ENCODE measurements around the gene IL36B.
"Not testable (repeated sequence)": the region's sequence is repeated elsewhere in the genome, so short reads cannot be mapped to it uniquely, and the experiment has no call there.

The IL36B gene

DNA sequence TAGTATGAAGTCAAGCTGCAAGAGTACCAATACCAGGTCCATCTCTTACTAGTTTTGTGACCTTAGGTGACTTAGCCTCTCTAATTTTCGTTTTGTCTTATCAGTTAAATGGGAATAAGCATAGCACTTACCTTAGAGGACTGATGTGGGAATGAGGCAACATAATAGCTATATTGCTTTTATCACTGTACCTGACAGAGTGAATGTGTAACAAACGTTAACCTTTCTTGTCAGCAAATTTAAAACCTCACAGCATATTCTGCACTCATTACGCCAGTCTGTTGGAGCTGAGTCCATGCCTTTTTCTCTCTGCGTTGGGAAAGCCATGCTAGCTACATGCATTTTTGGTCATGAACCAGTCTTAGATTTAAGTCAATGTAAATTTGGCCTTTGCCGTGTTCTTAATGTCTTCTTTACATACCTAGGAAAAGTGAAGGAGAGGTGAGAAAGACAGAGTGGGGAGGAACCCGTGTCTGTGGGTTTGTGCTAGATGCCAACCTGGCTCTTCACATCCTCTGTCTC, at the start of gene IL36B:
Gene IL36B, minus strand, starts transcription at position 472 of the 522 bp plus-strand sequence.
- no peak for DNase-seq

DNA sequence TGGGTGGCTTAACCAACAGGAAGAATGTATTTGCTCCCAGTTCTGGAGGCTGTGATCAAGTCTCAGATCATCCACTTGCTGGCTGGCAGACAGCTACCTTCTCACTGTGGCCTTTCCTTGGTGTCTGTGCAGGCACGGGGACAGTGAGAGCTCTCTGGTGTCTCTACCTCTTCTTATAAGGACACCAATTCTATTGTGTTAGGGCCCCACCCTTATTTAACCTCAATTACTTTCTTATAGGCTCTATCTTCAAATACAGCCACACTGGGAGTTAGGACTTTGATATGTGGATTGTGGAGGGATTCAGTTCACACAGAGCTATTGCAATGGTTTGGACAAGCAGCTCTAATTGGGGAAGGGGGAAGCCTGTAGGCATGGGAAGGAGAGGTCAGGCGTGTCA, 49.5 kb upstream of the IL36B start:
- no peak for DNase-seq

DNA sequence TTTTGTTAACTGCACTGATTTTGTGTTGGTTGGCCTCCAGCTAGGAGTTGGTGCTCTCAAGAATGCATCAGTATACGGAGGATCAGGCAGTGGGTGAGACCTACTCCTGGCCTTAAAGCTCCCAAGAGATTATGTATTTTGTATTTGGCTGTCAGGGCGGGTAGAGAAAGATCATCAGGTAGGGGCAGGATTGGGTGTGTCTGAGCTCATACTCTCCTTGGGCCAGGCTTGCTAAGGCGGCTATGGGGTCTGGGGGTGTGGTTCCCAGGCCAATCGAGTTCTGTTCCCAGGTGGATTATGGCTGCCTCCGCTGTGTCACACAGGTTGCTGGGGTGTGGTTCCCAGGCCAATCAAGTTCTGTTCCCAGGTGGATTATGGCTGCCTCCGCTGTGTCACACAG, 45.9 kb upstream of the IL36B start:
- no peak for DNase-seq

- no peak for DNase-seq
Observed at GRCh38 chr2:113098041-113098440, 45.4 kb upstream of the IL36B start.

DNA sequence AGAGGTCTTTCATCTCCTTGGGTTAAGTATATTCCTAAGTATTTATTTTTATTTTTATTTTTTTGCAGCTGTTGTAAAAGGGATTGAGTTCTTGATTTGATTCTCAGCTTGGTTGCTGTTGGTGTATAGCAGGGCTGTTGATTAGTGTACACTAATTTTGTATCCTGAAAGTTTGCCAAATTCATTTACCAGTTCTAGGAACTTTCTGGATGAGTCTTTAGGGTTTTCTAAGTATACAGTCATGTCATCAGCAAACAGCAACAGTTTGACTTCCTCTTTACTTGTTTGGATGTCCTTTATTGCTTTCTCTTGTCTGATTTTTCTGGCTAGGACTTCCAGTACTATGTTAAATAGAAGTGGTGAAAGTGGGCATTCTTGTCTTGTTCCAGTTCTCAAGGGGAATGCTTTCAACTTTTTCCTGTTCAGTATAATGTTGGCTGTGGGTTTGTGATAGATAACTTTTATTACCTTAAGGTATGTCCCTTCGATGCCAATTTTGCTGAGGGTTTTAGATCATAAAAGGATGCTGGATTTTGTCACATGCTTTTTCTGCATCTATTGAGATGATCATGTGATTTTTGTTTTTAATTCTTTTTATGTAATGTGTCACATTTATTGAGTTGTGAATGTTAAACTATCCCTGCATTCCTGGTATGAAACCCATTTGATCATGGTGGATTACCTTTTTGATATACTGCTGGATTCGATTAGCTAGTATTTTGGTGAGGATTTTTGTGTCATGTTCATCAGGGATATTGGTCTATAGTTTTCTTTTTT, 44.4 kb upstream of the IL36B start:
- not testable (repeated sequence) for DNase-seq

DNA sequence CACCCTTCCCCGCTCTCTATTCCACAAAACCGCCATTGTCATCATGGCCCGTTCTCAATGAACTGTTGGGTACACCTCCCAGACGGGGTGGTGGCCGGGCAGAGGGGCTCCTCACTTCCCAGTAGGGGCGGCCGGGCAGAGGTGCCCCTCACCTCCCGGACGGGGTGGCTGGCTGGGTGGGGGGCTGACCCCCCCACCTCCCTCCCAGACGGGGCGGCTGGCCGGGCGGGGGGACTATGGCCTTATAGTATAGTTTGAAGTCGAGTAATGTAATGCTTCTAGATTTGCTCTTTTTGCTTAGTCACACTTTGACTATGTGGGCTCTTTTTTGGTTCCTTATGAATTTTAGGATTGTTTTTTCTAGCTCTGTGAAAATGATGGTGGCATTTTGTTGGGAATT, 43.6 kb upstream of the IL36B start:
- DNase-seq, result not testable (repeated sequence)

DNA sequence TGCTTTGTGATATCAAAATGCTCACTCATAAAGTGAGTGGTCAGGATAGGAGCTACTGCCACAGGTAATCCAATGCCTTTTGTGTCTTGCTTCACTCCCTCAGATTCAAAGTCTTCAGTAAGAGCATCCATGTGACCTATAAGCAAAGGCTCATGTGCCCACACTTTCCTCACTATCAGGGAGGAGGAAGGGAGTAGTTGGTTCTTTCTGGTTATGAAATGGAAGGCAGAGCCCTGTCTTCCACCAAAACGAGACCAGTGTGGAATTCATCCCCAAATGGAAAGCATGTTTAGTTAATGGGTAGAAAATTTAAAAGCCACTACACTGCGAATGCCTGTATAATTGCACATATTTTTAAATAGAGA, 40.9 kb upstream of the IL36B start:
- no peak for DNase-seq

GRCh38 chr2:113092864-113093612, 40.4 kb upstream of the IL36B start:
- no peak for DNase-seq

GRCh38 chr2:113091231-113091896, 38.7 kb upstream of the IL36B start:
- DNase-seq, result no peak

DNA sequence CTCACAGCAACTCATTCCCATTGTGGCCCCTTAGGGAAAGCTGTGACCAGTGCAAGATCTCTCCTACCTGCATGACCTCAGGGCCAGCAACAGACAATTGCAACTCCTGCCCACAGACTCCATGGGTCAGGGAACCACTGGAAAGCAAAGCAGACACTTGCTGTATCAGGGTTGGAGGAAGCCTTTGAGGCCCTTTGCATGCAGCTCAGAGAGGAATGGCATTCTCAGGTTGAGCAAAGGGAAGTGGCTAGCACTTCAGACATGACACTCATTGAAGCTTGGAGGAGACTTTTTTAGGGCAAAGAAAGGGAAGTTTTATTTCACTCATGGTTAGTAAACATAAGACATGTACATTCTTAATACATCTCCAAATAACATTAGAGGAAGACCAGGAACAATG, 37.2 kb upstream of the IL36B start:
- DNase-seq, result no peak

GRCh38 chr2:113088213-113088992, 35.7 kb upstream of the IL36B start:
- DNase-seq, result no peak

GRCh38 chr2:113085542-113085941, 32.9 kb upstream of the IL36B start:
- no peak for DNase-seq

DNA sequence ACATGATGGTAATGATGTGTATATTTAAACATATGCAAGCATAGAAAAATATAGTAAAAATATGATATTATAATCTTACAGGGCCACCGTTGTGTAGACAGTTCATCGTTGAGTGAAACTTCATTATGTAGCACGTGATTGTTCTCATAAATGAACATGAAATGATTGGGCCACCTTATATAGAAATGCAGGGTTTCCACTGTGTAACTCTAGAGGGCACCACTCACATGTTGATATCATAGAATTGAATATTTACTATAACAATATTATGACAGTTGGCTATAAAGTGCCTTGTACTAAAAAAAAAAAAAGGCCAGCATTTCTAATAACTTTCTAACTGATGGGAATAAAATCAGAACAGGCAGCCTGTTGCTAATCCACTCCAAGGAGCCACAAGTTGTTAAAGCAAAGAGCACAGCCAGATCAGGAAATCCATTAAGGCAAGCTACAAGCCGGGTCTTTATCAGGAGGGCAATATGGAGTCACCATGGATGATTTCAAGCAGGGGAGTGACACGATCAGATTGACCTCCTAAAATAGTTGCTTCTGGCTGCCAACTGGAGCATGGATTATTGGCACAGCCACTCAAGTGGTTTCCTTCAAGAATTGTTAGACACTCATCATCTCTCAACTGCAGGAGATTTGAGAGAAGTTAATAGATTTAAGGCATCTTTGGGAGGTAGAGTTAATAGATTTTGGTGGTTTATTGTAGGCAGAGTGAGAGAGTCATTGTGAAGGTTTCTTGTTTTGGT, 31.8 kb upstream of the IL36B start:
- DNase-seq, result no peak

DNA sequence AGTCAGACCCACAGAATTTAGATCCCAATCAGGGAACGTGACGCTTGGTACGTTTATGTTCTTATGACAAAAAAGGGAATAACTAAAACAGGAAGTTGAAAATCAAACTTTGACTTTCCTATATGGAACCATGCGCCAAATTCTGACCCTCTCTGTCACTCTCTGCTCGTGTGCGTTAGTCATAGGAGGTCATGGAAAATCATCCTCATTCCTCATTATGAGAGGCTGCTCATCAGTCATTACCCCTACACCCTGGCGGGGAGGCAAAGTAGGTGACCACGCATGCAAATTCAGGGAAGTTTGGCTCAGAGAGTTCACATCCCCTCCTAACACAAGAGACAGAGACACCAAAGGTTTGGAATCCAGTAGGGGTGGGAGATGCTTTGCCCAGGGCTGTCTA, 30.6 kb upstream of the IL36B start:
- DNase-seq, result no peak

- DNase-seq, result no peak
Observed at GRCh38 chr2:113081488-113082210, 29.0 kb upstream of the IL36B start.

GRCh38 chr2:113080134-113080533, 27.5 kb upstream of the IL36B start:
- no peak for DNase-seq

GRCh38 chr2:113079131-113079530, 26.5 kb upstream of the IL36B start:
- DNase-seq, result no peak

DNA sequence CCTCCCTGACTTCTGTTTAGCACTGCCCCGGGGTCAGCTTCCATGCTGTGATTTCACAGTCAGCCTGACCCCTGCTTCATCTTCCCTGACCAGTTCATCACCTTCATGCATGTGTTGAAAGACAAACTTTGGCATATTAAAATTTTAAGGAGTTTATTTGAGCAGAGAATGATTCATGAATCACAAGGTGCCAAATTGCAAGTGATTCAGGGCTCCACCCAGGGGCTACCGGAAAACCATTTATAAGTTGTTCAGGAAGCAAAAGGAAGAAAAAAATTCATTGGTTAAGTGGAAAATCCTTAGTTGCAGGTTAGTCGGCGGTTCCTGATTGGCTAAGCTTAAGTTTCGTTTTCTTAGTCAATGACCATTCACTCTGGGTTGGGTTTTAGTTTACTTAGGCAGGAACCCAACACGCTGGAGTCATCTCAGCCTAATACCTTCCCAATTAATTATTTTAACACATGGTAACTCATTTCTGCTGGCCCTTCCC, 25.7 kb upstream of the IL36B start:
- no peak for DNase-seq

DNA sequence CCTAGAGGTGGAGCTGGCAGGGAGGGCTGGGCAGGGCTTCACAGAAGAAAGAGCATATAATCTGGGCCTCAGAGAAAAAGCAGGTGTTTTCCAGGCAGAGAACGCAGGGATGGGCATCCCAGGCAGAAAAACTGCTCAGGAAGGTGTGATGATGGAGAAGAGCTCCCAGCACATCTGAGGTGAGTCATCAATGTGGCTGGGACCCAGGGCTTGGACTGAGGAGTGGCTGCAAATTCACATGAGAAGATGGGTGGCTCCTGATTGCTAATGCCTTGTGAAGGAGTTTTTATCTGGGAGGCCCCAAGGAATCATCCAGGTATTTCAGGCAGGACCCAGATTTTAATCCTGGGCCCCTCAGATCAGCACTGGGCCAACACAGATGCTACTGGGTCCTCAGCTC, 25.3 kb upstream of the IL36B start:
- DNase-seq, result no peak

DNA sequence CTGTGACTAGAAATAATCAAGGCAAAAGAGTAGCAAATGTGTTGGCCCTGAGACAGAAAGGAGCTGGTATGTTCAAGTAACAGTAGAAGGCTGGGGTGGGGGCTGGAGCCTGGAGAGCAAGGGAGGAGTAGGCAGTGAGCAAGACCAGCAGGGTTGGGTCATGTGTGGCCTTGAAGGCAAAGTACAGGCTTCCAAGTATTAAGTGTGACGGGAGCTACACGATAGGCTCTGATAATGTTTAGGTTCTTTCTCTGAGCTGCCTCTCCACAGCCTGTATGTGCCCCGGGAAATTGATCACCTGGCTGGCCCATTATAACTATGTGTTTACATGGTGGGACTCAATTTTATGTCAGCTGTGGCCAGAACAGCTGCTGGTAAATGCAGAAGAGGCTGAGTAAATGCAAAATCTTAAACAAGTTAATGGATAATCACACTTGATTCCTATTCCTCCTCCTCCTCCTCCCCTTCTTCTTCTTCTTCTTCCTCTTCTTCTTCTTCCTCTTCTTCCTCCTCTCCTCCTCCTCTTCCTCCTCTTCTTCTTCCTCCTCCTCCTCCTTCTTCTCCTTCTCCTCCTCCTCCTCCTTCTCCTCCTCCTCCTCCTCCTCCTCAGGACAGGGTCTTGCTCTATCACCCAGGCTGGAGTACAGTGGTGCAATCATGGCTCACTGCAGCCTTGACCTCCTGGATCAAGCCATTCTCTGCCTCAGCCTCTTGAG, 24.4 kb upstream of the IL36B start:
- no peak for DNase-seq

- DNase-seq, result no peak
Observed at GRCh38 chr2:113075600-113075999, 22.9 kb upstream of the IL36B start.

Measured in NCI-H2029 treated with DMSO at 0.1 percent for 48 hours (cell line).